Fibroblast of upper back skin (primary cell): ENCODE data around the gene HLA-E.
"Not testable (repeated sequence)": the region's sequence is repeated elsewhere in the genome, so short reads cannot be mapped to it uniquely, and the experiment has no call there.

ENCODE experiments used
- DNase-seq: peaks from one replicate; pipeline ENCODE4 v3.0.0-alpha.2; 2013

The HLA-E gene

DNA sequence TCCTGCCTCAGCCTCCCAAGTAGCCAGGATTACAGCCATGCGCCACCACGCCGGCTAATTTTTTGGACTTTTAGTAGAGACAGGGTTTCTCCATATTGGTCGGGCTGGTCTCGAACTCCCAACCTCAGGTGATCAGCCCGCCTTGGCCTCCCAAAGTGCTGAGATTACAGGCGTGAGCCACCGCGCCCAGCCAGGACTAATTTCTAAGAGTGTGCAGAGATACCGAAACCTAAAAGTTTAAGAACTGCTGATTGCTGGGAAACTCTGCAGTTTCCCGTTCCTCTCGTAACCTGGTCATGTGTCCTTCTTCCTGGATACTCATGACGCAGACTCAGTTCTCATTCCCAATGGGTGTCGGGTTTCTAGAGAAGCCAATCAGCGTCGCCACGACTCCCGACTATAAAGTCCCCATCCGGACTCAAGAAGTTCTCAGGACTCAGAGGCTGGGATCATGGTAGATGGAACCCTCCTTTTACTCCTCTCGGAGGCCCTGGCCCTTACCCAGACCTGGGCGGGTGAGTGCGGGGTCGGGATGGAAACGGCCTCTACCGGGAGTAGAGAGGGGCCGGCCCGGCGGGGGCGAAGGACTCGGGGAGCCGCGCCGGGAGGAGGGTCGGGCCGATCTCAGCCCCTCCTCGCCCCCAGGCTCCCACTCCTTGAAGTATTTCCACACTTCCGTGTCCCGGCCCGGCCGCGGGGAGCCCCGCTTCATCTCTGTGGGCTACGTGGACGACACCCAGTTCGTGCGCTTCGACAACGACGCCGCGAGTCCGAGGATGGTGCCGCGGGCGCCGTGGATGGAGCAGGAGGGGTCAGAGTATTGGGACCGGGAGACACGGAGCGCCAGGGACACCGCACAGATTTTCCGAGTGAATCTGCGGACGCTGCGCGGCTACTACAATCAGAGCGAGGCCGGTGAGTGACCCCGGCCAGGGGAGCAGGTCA, at the start of gene HLA-E:
Gene HLA-E, plus strand, starts transcription at position 429 of the 945 bp plus-strand sequence. Its CDS starts 23 bp downstream, at position 452.
- DNase-seq, result peak; percentile 99

DNA sequence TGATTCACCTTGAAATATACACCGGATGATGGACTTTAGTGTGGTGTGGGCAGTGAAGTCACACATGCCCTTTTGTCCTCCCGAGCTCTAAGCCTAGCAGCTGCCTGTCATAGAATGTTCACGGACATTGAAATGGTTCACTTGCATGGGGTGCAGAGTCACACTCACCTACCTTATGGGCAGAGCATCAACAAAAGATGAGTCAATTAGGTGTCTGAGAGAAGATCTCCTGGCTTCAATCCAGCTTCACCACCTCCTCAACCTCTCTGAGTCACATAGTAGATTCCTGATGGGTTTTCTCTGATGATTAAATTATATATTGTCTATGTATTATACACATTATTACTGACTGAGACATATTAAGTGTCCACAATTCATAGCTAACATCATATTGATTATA, 48.1 kb upstream of the HLA-E start:
- DNase-seq, result no peak

DNA sequence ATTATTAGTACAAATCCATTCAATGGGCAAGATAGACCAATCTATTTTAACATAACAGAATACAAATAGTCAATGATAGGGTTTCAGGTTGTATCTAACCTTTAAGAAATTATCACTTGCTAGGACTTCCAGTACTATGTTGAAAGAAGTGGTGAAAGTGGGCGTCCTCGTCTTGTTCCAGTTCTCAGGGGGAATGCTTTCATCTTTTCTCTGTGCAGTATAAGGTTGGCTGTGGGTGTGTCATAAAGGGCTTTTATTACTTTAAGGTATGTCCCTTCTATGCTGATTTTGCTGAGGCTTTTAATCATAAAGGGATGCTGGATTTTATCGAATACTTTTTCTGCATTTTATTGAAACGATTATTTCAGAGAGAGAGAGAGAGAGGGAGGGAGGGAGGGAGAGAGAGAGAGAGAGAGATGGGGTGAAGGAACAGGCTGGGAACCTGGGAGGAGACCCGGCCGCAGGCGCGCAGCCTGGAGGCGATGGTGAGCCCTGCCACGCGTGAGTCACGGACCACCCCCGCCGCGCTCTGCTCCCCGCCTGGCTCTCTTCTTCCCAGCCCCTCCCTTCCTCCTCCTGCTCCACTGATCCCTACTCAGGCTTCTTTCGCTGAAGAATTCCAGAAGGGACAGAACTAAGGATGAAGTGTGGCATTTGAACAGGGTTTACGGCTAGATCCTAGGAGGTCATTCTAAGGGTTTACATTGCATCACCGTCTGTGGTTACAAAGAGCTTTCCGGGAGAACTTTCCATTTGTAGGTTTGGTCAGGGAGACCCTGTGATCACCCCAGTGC, 45.5 kb upstream of the HLA-E start:
- DNase-seq, result peak; percentile 9

DNA sequence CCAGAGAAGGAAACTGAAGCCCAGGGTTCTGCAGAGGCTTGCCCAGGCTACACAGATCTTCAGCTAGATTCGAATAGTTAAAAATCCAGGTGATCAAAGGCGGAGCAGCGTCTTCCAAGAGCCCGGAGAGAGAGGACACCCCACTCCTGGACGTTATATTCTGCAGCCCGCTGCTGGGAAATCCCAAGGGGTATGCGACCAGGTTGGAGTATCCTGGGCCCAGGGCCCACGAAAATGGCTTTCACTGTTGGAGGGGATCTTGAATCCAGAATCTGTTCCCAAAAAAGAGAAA, 44.9 kb upstream of the HLA-E start:
- DNase-seq, result no peak

DNA sequence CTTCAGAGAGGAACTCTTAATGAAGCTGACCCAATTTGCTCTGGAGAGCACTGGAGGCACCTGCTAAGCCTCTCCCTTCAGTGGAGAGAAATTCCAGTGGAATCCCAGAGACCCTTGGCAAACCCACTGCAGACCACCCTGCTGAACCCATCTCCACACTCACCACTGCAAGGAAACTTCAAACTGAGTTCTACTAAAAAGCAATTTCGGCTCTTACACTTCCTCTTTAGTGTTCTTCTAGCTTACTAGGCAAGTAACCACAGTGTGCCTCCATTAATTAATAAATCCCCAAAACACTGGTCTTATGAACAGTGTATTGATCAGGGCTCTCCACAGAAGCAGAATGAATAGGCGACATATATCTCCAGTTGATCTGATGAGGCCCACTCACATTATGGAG, 43.0 kb upstream of the HLA-E start:
- no peak for DNase-seq

DNA sequence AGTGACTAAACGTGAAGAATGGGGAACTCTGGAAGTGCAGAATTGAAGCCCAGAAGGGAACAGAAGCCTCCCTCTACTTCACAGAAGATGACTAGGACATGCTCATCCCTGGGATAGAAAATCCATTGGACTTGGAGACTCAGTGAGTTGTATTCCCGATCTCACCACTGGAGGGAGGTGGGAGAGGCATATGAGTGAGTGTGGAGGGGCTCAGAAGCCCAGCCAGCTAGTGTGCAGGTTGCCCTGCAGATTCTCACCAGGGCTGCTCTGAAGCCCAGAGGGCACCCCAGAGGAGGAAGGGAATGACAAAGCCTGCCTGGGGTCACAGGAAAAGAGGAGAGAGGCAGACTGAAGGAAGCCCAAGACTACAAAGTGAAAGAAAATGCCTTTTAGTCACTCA, 42.1 kb upstream of the HLA-E start:
- no peak for DNase-seq

DNA sequence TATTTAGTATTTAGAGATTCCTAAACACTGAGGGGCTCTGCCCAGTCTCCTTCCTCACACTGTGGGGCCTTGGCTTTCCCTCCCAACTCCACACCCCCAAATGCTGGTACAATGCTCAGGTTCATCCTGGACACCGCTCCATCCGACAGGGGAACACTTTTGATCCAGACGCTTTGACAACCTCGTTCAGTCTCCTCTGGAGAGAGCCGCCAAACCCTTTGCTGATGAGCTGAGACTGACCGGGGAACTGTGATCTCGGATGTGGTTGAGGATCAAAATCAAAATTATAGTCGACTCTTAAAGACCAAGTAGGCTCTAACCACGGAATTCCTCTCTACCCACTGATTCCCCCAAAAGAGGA, 38.8 kb upstream of the HLA-E start:
- no peak for DNase-seq

DNA sequence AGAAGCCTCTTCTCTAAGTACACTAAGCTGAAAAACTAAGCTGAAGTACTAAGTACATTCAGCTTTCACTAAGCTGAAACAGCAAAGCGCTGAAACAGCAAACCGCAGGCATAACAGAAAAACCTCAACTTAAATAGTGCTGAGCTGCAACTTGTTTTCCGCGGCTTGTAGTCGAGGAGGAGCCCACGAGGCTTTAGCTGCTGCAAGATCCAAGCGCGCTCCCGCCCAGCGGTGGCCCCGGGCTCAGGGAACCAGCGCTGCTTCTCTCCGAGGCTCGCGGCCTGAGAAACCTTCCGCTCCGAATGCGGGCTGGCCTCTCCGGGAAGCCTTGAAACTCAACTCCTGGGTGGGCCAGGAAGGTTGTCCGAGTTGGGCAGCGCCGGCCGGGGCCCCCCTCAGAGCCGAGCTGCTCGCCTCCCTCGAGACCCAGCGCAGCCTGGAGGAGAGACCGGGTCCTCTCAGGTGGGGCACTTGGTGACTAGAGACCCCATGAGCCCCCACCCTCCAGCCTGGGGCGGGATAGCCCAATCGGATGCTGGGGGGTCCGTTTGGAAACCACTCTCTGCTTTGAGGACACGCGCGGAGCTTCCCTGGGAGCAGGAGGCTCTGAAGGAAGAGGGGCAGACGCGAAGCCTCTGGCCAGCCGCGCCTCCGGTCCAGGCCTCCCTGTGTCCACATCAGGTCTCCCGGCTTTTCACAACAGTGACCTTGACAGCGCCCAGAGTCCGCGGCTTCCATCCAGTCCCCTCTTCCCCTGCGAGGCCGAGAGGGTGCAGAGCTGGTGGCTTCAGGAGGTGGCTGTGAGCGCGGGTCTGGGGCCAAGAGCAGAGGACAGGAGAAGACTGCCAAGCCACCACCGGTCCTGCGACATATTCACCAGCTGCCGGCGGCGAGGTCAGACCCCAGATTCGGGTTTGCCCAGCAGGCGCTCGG, 38.1 kb upstream of the HLA-E start:
- DNase-seq, result peak; percentile 72

DNA sequence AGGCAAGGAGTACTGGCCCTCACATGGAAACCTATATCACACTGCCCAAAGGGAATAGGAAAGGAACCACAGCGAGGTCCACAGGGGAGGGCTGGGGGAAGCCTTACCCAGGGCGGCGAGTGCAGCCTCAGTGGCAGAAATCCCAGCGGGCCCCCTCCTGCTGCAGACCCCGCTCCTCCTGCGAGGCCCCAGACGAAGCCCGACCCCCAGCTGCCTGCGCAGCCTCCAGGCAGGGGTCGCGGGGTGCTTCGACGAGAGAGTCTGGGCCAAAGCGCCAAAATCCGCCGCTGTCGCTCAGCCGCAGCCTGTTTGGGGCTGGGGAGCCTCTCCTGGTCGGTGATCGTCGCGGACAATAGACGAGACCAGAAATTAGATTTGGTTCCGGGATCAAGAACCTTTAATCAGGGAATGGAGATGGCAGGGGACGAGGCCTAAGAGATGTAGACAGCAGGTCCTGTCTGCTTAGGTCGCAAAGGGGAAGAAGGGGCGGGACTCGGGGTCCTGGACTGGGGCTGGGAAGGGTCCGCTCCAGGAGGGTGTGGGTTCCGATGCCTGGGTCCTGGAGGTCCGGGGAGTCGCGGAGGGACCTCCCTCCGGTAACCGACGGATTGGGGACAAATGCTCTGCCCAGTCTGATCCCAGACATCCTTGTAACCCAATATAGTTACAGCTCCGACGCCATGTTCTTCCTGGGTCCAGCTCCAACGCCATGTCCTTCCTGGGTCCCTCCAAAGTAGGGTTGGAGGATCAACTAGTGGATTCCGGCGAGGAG, 36.4 kb upstream of the HLA-E start:
- no peak for DNase-seq

DNA sequence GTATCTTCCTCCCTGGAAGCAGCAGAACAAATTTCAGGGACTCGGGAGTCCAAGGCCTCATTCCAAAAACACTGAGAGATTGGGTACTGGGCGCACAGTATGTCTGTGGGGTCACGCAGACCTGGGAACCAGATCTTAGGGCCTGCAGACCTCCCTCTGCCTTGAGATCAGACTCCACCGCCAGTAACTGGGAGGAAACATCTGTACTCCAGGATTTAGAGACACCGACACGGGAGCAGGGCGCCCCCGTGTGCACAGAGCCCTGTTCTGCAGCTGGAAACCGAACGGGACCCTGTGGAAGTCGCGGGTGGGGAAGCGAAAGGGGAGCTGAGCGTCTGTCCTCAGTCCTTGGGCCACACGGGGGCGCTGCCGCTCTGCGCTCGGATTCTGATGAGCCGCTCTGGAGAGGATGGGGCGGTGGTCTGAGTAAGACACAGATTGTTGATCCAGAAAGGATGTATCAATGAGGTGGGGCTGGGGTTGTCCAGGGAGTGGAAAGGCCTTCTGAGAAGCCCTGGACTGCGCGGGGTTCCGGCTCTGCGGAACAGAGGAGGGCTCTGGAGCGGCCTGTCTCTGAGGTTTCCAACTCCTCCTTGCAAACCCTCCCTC, 35.7 kb upstream of the HLA-E start:
- DNase-seq, result peak; percentile 78

DNA sequence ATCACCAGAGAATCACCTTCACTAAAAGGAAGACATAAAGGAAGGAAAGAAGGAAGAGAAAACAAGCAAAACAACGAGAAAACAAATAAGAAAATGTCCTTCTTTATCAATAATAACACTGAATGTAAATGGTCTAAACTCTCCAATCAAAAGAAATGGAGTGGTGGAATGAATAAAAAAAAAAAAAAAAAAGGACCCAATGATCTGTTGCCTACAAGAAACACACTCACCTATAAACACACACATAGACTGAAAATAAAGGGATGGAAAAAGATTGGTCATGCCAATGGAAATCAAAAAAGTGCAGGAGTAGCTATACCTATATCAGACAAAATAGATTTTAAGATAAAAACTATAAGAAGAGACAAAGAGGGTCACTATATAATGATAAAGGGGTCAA, 30.2 kb upstream of the HLA-E start:
- no peak for DNase-seq

DNA sequence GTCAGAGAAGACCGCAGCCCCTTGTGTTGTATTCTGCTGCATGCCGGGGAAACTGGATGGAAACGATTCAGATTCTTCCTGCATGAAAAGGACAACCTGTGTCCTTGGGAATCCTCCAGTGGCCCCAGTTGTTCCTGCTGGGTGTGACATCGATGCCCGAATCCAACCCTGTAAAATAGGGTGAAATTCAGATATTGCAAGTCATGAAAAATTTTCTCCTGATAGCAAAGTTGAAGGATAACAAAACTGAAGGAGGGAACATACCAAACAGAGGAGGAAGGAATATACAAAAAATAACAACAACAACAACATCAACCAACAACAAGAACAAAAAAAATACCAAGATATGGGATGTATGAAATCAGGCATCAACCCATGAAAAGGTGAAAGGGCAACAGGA, 28.3 kb upstream of the HLA-E start:
- DNase-seq, result no peak

DNA sequence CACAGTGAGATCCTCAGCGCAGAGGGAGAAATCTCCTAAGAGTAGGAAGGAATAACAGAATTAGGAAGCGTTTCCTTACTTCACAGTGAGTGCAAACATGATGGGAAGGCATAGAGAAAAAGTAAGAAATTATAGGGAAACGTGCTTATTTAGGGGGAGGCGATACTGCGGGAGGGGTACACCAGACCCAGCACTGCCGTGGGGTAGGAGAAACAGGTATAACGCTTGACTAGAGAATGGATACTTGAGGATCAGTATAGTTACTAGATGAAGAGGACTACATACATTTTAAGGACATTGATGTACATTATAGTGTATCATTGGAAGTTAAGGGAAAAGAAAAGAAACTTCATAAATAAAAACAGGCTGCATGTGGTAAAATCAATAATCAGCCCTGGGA, 26.8 kb upstream of the HLA-E start:
- DNase-seq, result no peak

DNA sequence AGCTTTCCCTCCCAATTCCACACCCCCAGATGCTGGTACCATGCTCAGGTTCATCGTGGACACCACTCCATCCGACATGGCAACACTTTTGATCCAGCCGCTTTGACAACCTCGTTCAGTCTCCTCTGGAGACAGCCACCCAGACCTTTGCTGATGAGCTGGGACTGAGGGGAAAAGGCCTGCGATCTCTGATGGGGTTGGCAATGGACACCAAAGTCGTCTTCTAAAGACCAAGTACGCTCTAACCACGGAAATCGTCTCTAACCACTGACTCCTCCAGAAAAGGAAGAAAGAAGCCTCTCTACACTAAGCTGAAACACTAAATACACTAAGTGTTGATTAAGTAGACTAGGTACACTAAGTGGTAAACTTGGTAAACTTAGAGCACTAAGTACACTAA, 26.1 kb upstream of the HLA-E start:
- no peak for DNase-seq

DNA sequence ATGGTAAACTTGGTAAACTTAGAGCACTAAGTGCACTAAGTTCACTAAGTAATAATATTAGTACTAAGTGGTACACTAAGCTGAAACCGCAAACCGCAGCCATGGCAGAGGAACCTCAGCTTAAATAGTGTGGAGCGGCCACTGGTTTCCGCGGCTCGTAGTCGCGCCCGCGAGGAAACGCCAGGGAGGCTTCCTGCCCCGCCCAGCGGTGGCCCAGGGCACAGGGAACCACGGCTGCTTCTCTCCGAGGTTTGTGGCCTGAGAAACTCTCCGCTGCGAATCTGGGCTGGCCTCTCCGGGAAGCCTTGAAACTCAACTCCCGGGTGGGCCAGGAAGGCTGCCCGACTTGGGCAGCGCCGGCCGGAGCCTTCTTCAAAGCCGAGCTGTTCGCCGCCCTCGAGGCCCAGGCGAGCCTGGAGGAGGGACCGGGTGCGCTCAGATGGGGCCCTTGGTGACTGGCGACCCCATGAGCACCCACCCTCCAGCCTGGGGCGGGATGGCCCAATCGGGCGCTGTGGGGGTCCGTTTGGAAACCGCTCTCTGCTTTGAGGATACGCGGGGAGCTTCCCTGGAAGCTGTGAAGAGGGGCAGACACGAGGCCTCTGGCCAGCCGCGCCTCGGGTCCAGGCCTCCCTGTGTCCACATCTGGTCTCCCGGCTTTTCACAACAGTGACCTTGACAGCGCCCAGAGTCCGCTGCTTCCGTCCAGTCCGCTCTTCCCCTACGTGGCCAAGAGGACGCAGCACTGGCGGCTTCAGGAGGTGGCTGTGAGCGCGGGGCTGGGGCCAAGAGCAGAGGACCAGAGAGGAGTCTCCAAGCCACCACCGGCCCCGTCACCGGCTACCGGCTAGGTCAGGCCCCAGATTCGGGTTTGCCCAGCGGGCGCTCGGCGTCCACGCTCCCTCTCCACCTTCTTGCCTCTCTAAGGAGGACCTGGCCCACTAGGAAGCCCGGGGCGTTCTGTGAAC, 25.4 kb upstream of the HLA-E start:
- peak; percentile 22 for DNase-seq

DNA sequence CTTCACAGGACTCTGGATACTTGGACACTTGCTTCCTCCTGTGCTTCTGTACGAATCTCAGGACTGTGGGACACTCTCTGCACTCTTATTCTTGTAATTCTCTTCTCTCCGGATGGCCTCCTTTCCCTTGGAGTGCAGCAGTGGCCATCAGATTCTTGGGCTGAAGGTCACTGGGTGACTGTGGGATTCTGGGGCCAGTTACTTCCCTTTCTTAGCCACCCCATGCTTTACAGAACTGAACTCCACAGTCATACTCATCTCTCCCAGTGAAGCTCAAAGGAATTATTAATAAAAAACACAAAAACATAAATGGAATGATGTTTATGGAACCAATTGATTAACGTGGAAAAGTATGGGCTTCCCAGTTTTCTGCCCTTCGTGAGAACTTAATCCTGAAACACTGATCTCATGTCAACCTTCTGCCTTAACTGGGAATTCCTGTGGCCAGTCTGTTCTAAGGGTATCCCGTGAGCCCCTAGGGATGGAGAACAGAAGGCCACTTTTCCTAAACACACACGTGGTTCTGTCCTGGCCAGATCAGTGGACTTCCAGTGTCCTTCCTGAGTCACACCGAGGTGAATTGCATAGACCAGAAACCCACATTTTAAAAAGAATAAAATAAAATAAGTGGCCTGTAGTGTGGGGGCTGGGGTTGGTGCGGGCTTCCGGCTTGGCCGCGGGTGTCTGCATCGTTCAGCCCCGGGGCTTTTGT, 23.6 kb upstream of the HLA-E start:
- no peak for DNase-seq

DNA sequence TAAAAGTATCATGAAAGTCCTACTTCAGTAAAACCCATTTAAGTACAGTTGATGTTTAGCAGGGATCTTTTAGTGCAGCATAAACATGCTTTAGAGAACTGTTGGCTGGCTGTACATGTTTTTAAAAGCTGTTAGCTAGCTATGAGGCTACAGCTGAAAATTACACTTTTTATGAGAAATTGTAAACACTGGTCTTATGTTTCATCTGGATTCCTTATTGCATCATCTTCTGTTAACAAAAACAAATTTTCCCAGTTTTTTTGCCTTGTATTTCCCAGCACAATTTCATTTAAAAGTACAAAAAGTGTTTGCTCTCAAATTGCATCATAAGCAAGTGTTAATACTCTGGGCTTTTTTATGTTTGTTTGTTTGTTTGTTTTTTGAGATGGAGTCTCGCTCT, 18.3 kb upstream of the HLA-E start:
- DNase-seq, result no peak

DNA sequence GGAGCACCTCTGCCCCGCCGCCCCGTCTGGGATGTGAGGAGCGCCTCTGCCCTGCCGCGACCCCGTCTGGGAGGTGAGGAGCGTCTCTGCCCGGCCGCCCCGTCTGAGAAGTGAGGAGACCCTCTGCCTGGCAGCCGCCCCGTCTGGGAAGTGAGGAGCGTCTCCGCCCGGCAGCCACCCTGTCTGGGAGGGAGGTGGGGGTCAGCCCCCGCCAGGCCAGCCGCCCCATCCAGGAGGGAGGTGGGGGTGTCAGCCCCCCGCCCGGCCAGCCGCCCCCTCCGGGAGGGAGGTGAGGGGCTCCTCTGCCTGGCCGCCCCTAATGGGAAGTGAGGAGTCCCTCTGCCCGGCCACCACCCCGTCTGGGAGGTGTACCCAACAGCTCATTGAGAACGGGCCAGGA, 14.2 kb upstream of the HLA-E start:
- not testable (repeated sequence) for DNase-seq

DNA sequence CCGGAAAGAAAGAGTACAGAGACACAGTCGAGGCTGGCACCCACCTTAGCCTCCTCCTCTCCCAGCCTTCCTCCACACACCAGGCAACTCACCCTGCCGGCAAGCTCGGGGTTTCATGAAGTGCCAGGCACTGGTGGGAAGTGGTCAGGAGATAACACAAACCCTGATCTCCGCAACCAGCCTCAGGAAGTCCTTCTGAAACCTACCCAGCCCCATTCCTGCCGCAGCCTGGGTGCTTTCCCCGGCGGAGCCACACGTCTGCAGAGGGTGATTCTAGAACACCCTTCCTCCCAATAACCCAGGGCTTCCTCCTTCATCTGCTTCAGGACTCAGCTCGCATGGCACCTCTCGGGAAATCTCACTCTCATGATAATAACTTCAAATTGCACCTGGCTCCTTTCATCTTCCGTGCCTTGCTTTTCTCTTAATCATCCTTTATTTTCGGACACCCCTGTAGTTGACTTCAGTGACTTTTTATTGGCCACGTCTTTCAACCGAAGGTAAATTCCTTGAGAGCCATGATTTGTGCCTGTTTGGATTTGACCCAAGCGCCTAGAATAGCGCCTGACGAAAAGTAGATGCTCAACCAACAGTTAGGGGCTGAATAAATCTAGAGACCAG, 8.7 kb upstream of the HLA-E start:
- DNase-seq, result no peak
